NCI-H2081 (cell line): ENCODE measurements around the gene RND1.
"Not testable (repeated sequence)": the region's sequence is repeated elsewhere in the genome, so short reads cannot be mapped to it uniquely, and the experiment has no call there.

Experiments used
- DNase-seq, 2 experiments: peaks; one replicate each; lab custom pipeline; 2025; lab: John Stamatoyannopoulos, UW

RND1 gene

DNA sequence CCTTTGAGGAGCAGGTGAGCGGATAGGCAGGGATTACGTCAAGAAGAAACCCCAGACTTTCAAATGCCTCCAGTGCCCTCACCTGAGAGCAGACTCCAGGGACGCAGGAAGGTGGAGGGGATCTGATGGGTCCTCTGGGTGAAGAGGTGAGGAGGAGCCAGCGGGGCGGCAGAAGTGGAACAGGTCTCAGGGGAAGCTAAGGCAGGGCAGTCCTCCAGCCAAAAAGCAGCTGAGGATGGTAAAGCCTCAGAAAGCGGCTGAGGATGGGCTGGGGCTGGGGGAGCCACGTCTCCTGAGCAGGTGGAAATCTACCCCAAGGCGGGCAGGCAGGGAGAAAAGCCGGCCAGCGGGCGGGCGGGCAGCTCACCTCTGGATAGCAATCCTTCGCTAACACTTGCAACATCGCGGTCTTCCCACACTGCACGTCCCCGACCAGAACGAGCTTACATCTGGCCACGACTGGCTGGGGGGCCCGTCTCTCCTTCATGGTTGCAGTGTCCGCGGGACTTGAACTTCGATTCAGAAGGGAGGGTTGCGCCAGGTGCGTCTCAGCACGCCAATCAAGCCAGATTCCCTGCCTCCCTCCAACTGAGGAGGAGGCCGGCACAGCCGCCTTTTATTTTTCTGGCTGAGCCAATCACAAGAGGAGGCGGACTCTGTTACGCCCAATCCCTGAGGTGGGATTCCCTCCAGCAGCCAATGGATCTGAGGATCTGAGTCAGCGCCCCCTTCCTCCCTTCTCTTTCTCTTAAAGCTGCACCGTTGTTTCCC, at the start of gene RND1:
TSS of gene RND1 (minus strand) at position 590 of the 771 bp plus-strand sequence. CDS start at position 487, 103 bp downstream.
- DNase-seq, result peak; percentile 91 to 94

DNA sequence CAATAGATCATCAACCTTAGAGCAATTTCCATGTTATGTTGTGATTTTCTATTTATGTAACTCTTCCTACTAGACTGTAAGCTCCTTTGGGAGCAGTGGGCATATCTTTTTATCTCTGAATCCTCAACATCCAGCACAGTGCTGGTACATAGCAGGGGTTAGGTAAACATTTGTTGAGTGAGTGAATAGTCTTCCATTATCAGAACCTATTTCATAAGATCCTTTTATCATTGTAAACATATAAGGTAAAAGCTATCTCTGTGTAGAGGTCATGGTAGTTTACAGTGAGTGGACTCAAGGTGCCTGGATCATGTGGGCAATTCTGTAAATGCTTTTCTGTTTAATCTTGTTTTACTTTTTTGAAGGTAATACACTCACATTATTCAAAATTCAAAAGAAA, 44.5 kb upstream of the RND1 start:
- no peak for DNase-seq

DNA sequence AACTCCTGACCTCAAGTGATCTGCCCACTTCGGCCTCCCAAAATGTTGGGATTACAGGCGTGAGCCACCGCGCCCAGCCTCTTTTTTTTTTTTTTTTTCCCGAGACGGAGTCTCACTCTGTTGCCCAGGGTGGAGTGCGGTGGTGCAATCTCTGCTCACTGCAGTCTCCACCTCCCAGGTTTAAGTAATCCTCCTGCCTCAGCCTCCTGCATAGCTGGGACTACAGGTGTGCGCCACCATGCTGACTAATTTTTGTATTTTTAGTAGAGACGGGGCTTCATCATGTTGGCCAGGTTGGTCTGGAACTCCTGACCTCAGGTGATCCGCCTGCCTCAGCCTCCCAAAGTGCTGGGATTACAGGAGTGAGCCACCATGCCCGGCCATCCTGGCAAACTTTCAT, 44.0 kb upstream of the RND1 start:
- not testable (repeated sequence) for DNase-seq

DNA sequence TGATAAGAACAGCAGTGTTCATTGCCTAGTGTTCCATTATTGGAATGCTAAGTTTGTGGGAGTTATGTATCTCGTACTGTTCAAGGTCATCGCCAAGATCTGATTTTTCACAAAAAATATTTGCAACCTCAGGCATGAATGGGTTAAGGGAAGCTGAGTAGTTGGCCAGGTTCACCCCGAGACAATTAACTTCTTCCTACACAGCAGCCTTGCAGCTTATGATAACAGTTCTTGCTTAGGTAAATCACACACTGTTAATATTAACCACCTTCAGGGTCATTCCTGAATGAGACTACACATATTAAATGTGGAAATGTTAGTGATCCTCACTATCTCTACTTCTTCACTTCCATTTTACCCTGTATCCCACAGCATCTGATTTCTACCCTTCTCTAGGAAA, 41.6 kb upstream of the RND1 start:
- DNase-seq, result no peak

DNA sequence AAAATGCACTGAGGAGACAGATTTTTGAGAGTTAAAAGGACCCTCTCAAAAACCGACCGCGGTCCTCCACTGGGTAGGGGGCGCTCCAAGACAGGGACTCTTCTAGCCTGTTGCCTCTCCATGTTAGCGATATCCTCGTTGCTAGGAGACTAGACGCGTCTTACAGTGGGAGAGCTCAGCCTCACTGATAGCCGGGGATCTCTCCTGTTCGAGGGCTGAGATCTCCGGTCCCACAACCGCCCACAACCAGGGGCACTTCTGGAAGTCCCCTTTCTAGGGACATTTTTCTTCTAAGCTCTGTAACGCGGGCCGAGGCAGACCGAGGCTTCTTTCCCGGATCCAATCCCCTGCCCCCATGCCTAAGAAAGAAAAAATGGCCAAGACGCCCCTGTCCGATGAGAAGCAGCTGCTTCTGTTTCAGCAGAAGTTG, 38.3 kb upstream of the RND1 start:
- peak; percentile 52 to 60 for DNase-seq

DNA sequence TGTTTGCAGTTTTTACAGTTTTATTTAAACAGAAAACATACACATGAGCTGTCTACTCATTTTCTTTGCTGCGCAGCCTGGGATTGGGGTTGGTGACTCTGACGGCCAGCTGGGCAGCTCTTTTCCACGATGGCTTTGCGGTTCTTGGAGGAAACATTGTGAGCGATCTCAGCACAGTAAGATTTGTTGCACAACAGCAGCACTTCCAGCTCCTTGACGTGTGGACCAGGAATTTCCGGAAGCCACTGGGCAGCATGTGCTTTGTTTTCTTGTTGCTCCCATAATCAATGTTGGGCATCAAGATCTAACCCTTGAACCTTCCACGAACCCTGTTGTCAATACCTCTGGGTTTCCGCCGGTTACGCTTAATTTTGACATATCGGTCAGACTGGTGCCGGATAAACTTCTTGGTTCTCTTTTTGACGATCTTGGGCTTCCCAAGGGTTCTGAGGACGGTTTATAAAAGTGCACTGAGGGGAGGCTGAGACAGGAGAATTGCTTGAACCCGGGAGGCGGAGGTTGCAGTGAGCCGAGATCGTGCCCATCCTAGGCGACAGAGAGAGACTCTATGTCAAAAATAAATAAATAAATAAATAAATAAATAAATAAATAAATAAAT, 37.8 kb upstream of the RND1 start:
- no peak for DNase-seq

DNA sequence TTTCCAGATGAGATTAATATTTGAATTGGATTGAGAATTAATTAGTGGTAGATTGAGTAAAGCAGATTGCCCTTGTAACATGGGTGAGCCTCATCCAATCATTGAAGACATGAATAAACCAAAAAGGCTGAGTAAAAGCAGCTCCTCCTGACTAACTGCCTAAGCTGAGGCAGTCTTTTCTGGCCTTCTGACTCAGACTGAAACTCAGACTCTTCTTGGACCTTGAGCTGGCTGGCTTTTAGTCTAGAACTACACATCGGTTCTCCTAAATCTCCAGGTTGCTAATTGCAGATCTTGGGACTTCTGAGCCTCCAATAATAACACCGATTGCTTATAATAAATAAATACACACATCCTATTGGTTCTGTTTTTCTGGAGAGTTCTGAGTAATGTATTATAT, 35.6 kb upstream of the RND1 start:
- DNase-seq, result no peak

DNA sequence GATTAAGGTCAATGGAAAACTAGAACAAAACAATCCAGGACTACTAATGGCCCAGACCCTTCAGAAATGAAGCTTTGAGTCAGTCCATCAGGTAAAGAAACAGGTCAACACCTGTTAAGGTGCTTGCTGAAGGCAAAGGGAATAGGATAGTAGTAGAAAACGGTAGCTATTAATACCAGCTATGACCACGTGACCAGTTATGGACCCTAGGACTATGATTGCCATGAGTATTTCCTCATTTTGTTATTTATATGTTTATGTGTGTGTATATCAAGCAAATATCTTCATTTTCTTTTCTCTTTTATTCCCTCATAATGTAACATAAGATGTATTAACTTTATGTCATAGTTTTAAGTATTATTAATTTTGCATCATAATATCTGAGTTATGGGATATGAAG, 34.0 kb upstream of the RND1 start:
- no peak for DNase-seq

DNA sequence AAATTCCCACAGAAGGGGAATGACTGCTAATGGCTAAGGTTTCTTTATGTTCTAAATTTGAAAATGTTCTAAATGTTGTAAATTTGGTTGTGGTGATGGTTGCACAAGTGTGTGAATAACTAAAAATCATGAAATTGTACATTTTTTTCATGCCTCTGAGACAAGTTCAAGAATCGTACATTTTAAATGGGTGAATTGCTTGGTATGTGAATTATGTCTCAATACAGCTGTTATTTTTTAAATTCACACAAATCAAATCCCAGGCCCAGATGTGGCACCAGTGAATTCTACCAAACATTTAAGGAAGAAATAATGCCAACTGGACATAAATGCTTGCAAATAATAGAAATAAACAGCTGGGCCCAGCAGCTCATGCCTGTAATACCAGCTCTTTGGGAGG, 28.6 kb upstream of the RND1 start:
- no peak for DNase-seq

DNA sequence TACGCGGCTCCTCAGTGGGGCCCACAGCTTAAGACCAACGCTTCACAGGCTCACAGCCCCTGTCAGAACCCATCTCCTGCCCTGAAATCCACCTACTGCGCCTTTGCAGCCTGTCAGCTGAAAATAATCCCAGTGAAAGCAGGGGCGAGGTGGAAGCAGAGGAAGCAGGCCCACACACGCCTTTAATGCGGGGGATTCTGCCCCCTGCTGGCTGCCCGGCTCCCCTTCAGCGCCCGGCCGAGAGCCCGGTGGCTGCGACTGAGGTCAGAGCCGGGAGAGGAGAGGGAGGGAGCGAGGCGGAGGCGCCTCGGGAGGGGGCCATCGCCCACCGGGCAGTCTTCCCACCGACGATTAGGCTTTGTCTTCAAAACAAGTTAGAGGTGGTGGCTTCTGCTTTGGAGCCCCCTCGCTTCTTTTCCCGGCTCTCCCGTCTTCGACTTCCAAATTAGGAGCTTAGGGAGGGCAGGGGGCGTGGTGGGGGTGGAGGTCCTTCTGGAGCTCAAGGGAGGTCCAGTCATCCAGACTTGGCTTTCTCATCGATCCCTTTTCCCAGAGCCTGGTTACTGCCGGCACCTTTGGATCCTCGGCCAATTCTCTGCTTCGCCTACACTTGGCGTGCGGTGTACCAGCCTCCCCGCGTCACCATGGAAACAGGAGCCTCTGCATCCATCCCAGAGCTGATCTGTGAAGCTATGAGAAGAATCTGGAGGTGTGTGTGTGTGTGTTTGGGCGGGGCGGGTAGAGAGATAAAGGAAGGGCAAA, 25.2 kb upstream of the RND1 start:
- peak; percentile 41 to 48 for DNase-seq

DNA sequence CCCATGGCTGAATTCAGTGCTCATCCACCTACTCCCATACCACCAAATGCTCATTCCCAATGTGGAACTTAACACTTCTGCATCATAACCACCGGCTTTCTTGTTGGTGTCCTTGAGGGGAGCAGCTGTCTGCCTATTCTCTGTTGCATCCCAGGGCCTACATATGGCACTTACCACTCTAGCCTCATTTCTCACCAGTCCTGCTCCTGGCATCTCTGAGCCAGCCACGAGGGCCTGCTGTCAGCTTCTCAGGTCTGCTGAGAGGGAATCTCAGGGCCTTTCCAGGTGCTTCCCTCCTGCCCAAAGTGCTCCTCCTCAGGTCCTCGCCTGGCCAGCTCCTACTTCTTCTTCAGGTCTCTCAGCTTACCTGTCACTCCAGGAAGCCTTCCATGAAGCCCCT, 24.0 kb upstream of the RND1 start:
- DNase-seq, result no peak

DNA sequence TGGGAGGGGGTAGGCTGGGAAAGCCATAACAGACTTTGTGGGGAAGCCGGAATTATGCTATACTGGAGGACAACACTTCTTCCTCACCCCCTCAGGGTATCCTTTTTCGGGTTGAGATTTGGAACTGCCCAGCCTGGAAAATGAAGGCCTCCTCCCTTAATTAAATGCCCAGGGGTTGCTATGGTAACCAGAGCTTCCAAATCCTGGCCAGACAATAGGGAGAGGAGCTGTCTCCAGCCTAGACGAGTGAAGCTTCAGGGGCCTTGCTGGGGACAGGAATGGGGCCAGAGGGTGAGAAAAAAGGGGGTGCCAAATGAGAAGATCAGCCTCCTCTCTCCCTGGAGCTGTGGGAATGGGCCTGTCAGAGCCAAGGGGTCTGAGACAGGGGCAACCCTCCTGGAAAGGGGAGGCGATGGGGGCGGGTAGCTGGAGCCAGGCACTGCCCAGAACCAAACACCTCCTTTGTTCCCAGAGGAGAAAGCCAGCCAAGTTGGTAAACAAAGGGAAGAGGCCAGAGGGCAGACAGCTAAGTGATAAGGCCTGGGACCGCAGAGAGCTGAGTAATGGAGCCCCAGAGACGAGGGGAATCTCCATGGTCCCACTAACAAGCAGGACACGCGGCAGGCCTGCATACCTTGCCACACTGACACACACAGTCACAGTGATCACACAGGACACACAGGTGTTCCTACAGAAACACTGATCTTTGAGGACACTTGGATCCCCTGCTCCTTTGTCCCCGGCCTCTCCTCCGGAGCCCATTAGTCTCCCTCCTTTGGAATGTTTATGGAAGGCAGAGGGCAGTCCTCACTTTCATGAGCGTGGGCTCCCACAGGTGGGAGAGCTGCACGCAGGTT, 17.9 kb upstream of the RND1 start:
- peak in 1 of 2 experiments; percentile 7 for DNase-seq

DNA sequence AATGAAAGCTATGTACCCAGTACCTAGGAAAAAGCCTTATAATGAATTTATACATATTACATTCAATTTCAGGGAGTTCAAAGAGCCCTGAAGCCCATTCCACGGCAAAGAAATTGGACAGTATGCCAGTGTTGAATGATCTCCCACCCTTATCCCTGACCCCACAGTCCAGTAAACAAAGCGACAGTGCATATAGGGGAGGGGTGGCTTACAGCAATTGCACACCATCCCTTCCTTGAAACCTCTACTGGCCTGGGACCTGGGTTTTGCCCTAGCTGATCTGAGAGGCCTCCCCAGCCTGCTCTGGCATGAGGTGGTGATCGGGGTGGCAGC, 17.3 kb upstream of the RND1 start:
- DNase-seq, result no peak

DNA sequence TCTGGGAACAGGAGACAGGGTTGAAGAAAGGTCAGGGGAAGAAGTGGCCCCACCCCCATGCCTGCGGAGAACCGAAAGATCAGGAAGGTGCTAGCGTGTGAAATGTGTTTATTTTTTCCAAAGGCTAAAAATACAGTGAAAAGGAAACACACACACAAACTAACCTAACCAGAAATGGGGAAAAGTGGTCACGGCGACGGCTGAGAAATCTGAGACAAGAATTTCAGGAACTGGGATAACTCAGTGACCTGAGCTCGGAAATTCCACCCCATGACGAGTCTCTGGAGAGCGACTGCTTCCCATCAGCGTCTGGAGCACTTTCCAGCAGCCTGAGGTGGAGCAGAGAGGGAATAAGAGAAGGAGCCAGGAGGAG, 16.6 kb upstream of the RND1 start:
- no peak for DNase-seq

DNA sequence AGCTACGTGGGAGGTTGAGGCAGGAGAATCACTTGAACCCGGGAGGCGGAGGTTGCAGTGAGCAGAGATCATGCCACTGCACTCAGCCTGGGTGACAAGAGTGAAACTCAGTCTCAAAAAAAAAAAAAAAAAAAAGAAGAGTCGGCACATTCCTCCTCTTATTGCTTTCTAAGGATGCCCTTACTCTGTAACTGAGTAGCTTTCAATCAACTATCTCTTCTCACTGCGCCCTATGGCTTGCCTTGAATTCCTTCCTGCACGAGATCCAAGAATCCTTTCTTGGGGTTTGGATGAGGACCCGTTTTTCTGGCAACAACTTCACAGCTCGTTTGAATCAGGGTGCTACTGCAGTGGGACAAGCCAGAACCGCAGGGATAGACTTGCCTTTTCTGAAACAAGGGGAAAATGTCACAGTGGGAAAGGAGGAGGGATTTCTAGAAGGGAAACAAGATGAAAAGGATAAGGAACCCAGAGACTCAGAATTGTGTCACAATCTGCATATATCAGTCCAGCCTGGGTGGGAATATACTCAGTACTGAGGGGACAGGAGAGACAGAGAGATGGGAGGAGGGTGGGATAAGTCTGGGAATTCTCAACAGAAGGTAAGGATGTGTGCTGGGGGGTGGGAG, 16.1 kb upstream of the RND1 start:
- no peak for DNase-seq

DNA sequence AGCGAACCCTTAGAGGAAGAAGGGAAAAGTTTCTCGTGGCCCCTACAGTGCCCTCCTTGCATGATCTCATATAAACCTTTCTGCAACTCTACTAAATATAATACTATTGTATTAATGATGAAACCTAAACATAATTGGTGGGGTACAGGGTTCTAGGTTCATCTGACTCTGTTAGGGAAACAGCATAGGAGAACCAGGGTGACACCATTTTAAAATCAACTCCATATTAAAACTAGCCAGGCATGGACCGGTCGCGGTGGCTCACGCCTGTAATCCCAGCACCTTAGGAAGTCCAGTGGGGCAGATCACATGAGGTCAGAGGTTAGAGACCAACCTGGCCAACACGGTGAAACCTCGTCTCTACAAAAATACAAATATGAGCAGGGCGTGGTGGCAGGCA, 15.0 kb upstream of the RND1 start:
- DNase-seq, result no peak

DNA sequence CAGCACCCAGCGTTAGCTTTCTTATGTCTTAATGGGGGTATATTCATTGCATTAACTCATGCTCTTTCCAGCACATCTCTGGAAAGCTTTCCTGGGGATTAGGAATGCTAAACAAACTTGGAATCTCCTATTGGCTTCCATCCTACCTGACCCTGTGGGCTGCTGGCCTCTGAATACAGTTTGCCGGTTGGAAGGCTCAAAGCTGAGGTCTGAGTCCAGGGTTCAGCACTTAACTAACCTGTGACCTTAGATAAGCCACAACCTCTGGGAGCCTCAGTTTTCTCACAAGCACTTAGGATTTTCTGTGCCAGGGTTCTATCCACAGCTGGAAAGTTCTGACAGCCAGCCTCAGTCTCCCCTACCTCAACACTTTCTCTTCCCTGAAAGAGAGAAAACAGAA, 12.9 kb upstream of the RND1 start:
- no peak for DNase-seq

DNA sequence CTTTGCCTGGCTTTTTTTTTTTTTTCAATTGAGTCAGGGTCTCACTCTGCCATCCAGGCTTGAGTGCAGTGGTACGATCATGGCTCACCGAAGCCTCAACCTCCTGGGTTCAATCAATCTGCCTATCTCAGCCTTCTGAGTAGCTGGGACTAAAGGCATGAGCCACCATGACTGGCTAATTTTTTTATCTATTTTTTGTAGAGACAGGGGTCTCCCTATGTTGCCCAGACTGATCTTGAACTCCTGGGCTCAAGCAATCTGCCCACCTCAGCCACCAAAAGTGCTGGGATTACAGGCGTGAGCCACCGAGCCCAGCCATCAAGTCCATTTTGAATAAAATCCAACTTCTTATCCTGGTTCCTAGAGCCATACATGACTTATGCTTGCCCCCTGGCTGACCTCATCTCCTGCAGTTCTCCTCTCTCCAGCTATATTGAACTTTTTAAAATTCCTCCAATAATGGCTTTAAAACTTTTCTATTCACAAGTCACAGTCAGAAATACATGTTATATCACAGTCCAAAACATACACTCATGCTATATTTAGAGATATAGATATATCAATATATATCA, 10.4 kb upstream of the RND1 start:
- no peak for DNase-seq

DNA sequence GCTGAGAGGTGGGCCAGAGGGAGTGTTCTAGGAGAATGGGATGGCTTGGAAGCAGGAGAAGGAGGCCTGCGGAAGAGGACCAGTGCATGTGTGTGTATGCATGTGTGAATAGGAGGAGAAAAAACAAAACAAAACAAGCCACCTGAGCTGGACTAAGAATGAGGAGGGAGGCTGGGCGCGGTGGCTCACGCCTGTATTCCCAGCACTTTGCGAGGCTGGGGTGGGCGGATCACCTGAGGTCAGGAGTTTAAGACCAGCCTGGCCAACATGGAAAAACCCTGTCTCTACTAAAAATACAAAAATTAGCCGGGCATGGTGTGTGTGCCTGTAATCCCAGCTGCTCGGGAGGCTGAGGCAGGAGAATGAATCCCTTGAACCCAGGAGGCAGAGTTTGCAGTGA, 7.9 kb upstream of the RND1 start:
- DNase-seq, result not testable (repeated sequence)

DNA sequence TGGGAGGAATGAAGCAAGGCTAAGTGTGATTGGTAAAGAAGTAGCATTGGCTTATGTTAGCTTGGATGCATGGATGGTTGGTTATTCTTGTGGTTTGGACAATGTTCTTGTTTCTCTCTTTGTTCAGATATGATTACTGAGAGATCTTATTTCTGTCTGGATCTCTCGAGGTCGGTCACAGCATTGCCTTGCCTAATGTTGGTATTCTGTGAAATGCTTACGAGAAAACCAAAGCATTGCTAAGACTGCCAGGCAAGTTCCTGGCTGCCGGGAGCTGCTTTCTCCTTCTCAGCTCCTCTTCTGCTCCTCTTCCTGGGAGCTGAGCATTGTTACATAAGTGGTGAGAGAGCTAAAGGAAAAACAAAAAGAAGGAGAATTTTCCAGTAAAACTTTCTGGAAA, 7.4 kb upstream of the RND1 start:
- DNase-seq, result no peak

DNA sequence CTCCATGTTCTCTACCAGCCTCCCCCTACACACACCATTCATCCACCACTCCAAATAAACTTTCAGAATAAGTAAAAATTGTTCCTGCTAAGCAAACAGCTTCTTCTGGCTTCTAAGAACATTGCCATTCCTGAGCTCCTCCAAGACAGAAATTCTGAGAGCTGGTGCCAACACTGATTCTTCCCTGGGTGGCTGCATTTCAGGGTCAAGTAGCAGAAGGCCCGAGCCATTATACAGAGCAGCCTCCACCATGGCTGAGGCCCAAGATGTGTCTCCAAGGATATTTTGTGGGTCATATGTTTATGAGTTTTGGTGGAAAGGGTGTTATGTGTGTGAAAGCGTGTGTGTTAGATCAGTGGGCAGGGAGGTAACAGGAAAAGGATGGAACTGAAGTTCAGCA, 3.5 kb upstream of the RND1 start:
- DNase-seq, result no peak

DNA sequence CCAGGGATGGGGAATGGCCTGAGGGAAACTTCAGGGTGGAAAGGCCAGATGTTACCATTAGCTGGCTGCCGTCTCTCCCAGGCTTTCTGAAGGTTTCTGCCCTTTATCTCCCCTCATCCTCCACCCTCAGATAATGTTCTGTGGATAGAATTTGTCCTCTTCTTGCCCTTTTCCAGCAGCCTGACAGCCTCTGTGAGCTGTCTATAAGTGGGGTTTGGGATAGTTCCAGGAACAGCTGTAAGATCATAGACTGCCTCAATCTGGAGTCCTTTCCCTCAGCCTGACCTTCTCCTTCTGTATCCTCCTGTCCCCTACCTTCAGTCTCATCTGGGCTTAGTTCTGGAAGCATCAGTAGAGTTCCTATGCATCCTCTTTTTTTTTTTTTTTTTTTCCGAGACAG, 2.8 kb upstream of the RND1 start:
- no peak for DNase-seq
